Measurements from ENCODE around the gene ZMIZ1.

The ZMIZ1 gene

DNA sequence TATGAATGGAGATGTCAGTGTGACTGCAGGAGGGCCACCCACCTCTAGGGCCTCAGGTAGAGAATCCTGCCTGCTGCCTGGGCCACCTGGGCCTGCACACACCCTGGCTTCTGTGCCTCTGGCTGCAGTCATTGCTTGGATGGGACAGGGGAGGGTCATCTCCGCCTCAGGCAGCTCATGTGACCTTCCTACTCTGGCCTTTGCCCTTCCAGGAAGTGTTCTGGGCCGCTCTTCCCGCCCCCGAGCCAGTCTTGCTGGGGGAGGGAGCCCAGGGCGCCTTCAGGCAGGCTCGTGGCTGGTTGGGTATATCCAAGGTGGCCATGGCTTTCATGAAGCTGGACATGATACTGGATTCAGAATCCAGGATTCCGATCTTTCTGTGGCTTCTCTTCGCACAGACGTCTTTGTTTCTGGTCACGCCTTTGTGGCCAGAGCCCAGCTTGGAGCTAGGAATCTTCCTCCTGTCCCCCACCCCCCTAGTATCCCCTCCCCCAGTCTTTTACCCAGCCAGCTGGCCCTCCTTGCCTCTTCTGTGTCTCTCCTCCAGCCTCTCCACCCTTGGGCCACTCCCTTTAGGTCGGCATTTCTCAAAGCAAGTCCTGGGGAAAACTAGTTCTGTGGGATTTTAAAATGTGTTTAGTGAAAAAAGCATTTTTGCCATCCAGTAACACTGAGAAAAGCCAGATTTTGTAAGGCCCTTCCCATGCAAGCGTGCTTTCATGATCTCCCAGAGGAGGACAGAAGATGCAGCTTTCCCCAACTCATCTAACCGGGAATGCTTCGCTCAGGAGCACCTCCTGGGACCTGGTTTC is 119.6 kb downstream of the ZMIZ1 start:
- DNase-seq (ENCODE audit: low spot score) = no peak

DNA sequence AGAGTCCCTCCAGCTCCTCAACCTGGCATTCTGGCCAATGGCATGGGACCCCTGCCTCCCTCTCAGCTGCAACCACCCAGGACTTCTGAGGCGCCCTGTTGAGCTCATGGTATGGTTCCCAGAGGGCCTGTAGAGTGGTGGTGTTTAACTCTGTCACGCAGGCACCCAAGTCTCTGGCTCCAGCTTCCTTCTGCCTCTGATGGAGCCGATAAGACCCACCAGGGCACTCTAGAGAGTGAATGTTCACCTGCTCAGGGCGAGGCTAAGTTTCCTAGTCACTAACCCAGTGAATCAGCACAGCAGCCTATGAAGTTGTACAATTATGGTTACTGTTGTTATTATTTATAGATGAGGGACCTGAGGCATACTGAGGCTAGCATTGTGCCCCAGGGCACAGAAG is 120.4 kb downstream of the ZMIZ1 start:
- DNase-seq (ENCODE audit: low spot score) = no peak

DNA sequence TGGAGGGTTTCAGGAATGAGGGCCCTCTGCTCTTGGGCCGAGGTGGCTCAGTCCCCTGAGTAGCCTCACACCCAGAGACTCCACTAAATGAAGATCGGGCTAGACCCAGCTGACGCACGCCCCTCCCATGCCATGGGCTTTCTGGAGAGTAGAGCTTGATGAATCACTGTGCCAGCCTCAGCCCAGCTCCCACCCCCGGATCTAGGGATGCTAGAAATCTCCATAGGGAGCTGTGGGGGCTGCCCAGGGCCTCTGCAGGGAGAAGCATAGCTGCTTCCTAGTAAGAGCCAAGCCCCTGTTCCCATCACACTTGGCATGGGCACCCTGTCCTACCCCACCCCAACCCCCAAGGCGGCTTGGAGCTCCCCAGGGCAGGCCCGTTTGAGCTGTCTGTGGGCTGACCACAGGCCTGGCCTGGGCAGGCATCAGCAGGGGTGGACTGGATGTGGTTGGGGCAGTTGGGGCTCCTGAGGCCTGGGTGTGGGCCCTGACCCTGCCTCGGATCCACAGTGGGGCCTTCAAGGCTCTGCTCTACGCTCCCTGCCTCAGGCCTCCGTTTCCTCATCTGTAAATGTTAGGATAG is 121.2 kb downstream of the ZMIZ1 start:
- no peak for DNase-seq (ENCODE audit: low spot score)

DNA sequence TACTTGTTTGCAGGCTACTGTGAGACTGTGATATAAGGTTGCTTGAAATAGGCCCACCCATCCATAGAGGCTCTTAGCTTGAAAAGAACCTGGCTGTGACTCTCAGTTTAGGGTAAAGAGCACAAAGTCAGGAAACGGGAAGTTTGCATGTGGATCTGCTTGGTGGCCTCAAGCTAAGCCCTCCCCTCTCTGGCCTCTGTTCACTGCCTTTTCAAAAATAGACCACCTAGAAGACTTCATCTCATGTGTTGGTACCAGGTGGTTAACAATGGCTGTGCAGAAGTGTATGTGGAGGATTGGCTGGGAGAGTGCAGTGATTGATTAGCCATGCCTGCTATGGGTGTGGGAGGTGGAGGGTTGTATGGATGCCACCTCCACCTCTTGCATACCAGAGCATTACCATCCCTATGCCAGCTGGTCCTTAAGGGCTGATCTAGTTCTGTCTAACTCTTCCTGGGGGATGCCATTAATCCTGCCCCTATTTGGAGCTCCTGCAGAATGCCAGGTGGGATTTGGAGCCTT is 122.0 kb downstream of the ZMIZ1 start:
- no peak for DNase-seq (ENCODE audit: low spot score)

DNA sequence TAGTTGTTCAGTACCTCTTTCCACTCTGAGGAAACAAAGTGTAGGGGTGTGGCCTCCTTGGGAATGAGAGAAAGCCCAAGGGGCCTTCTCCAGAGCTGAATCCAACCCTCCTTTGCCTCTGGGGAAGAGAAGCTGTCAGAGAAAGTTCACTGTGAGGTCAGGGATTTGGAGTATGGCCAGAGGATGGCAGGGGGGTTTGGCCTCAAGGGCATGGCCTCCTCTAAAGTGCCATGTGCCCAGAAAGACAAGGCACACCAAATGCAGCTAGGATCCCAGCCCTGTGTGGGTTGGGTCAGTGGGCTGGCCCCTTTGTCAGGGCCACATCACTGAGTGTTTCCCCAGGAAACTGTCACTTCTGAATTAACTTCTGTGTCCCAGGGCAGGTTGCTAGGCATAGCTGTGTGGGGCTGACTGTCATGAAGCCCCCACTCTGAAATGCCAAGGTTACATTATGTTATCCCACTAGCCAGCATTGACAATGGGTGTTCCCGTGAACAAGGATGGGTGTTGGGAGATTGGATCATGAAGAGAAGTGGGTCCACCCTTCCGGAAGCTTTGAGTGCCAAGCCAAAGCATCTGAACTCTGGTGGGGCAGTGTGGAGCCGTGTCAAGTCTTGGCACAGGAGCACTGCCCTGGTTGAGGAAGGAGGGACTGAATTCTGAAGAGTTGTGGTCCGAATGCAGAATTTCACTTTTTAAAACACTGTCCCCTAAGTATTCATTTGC is 123.3 kb downstream of the ZMIZ1 start:
- DNase-seq (ENCODE audit: low spot score) = no peak

DNA sequence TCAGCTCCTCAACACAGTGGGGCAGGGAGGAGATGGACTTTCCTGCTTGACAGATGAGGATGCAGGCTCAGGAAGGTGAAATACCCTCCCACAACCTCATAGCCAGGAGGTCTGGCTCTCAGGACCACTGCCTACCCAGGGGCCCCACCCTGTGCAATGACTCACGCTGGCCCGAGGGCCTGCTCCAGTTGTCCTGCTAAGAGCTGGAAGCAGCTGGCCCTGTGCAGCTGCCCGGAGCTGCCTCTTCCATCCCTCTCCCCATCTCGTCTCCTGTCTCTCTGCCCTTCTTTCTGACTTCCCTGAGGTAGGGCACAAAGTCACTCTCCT is 123.9 kb downstream of the ZMIZ1 start:
- no peak for DNase-seq (ENCODE audit: low spot score)

DNA sequence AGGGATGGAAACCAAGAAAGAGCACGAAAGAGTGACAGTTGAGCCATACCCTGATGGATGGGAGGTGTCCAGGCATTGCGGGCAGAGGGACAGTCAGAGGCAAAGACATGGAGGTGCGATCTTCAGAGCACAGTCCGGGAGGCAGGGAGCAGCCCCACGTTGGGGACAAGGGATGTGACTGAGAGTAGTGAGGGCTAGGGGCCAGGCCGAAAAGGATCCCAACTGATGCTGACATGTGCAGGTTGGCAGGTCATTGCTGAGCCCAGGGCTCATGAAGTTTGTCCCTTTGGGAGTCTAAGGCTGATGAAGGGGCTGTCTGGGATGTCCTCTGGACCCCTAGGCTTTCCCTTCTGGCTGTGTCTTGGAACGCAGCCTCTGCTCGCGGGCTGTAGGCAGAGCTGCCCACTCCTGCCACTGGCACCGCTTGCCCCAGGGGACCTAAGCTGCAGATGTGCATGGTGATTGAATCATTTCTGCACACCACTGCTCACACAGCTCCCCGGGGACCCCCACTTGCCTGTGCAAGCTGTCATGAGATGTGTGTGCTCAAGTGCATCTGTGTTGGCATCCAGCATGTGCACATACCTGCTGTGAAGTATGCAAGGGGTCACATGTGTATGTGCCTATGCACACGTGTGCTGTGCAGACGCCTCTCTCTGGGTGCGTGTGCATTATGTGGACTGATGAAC is 125.1 kb downstream of the ZMIZ1 start:
- DNase-seq (ENCODE audit: low spot score) = no peak

DNA sequence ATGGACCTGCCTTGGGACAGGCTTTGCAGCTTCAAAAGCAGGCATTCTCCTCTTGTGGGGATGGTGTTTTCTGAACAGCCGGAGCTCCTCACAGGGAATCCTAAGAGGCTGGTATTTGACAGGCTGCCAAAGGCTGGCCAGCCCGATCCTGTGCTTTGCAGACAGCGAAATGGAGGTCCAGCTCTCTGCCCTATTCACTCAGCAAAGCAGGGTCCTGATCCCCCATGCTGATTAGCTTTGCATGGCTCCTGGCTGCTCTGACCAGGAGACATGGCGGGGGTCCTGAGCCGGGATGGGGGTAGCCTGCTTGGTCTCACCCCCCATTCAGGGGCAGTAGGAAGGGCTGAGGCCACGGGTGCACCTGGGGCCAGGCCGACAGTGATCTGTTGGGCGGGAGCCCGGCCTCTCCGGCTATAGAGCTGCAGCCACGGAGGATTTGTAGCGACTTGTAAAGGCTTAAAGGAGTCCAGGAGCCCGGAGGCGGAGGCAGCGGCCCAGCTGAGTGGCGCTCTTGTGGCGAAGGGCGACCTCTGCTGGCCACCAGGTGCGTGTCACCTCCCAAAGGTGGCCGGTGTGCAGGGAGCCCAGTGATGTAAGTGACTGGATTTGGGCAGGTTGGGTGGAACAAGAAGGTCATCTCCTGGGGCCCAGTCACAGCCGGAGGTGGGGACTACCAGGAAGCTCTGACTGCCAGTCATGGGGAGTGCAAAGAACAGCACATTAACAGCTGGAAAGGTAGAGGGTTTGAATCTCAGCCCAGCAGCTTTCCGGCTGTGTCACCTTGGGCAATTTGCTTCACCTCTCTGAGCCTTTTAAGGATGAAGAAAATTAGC is 126.5 kb downstream of the ZMIZ1 start:
- peak; percentile 76 for DNase-seq (ENCODE audit: low spot score)

DNA sequence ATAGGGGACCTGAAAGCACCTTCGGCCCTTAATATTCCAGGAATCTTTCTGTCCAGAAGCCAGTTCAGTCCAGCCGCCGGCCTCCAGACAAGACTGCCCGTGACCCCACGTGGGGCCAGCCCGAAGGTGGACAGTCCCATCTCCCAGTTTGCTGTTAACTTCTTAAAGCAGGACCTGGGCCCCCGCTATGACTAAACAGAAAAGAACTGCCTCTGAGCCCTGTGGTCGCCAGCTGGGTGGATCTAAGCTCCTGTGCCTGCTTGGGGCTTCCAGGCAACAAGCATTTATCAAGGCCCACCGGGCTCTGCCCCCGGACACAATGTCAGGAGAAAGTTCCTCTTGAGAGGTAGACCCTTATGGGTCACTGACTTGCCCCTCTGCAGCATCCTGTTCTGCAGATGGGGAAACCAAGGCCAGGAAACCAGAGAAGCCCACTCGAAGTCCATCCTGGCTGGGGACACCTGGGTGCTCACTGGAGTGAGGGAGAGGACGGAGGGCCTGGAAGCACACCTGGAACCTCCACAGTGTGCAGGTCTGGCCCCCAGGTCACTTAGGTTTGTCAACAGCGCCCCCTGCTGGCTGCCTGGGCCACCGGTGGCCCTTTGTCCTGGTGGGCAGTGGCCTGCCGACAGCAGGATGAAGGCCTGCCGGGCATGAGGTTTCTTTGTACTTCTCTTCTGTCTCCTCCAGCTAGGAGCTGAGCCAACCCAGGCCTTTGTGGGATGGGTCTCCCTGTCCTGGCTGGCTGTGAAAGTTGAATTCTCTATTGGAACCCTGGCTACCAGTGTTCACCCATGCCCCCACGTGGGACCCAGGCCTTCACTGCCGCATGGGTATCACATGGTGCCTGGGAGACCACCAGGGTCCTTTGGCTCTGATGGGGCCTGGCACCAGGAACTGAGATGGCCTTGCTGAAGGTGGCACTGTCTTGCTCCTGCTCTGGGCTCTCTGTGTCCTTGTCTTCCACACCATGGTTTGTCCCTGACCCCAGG is 128.0 kb downstream of the ZMIZ1 start:
- DNase-seq (ENCODE audit: low spot score) = peak; percentile 60

DNA sequence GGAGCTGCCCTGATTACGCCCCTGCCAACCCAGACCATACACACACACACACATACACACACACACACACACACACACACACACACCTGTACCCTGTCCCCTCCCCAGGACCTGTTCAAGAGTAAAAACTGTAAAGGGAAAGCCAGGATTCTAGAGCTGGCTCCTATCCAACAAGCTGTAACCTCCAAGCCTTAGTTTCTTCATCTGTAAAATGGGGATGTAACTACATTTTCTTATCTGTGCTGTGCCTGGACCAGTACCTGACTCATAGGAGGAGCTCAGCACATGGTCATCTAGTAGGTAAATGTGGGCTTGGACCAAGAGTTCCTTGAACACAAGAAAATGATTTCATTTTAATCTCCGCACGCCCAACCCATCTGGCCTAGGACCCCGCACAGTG is 128.8 kb downstream of the ZMIZ1 start:
- no peak for DNase-seq (ENCODE audit: low spot score)

DNA sequence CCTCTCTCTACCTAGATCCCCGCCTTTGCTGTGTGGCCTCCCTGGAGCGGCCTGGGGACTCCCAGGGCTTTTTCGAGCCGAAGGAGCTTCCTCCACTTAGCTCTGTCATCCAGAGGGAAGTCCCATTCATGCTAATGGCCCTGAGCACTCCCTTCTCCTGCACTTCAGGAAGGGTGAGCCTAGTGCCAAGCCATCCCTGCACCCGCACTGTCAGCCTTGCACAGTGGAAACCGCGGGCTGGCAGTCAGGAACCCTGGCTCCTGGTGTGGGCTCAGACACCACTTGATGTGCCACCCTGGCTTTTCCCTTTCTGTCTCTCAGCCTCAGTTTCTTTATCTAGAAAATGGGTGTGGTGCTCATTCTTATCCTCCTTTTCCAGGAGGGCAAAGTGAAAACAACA is 131.6 kb downstream of the ZMIZ1 start:
- no peak for DNase-seq (ENCODE audit: low spot score)

DNA sequence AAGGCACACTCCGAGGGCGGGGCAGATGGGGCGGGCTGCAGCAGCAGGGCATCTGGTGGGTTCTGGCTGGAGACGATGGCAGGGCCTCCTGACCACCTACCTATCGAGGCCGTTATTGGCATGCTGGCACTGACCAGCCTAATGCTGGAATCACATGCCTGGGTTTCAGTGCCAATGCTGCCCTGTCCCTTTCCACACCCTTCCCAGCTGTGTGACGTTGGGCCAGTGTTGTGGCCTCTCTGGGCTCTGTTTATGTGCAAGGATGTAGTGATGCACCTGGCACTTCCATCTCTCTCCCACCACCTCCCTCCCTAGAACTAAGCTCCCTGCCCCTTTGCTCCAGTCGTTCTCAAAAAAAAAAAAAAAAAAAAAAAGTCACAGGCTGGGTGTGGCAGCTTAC is 132.9 kb downstream of the ZMIZ1 start:
- DNase-seq (ENCODE audit: low spot score) = no peak

DNA sequence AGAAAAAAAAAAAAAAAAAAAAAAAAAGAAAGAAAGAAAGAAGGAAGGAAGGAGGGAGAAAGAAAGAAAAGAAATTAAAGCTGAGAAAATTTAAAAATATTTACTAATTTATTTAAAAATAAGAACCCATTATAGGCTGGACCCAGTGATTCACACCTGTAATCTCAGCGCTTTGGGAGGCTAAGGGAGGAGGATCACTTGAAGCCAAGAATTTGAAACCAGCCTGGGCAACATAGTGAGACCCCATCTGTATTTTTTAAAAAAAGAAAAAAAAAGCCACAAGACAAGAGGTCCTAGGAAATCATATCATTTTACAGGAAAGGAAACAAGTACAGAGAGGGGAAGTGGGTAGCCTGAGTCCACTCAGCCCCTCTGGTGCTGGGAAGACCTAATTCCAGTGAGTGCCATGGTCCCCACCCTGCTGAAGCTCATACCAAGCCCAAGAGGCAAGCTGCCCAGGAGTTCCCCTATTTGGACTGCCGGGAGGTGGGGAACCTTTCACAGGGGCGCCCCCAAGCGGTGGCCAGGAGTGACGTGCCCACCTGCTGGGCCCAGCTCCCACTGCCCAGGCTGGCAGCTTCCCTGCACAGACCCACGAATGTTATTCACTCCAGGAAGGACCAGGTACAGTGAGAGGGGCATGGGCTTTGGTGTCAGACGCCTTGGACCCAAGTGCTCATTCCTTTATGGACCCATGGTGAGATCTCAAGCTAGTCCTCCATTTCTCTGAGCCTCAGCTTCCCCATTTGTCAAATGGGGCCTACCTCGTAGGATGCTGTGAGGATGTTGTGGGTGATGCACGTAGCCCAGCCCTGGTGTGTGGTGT is 133.6 kb downstream of the ZMIZ1 start:
- peak; percentile 12 for DNase-seq (ENCODE audit: low spot score)

DNA sequence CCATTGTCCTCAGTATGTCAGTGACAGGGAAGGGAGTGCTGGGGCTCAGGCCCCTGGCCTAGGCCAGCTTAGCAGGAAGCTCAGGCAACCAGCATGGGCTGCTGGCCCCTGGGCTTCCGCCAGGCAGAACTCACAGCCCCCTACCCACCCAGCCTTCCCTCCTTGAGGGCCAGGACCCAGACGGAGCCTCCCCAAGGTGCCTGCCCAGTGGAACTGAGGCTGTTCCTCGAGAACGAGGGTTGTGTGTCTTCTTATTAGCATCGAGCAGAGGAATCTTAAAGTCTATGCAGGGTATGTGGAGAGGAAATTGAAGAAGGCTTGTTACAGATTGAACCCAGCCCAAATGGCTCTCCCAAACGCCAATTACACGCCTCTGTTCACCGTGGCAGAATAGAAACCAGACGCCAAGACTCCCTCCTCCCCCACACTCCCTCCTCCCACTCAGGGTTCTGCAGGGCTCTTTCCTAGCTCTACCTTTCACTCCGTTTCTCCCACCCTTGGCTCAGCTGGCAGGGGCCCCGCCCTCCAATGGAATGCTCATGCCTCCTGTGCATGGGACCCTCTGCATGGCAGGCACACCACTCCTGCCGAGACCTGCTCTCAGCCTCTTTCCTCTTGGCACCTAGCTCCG is 134.4 kb downstream of the ZMIZ1 start:
- DNase-seq (ENCODE audit: low spot score) = no peak

DNA sequence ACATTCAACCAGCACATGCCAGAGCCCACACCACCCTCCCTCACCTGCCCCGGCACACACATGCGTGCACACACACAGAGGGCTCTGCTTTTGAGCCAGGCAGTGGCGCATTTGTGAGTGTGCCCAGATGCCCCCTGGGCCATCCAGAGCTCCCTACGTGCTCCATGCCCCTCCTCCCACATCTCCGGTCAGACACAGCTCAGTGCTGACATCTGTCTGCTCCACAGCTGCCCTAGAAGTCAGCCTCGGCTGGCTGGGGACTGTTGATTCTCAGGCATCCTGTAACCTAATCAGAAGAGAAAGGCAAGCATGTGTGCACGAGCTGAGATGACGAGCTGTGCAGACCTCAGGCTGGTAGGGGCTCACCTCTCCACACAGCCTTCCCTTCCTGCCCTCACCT is 135.1 kb downstream of the ZMIZ1 start:
- no peak for DNase-seq (ENCODE audit: low spot score)

DNA sequence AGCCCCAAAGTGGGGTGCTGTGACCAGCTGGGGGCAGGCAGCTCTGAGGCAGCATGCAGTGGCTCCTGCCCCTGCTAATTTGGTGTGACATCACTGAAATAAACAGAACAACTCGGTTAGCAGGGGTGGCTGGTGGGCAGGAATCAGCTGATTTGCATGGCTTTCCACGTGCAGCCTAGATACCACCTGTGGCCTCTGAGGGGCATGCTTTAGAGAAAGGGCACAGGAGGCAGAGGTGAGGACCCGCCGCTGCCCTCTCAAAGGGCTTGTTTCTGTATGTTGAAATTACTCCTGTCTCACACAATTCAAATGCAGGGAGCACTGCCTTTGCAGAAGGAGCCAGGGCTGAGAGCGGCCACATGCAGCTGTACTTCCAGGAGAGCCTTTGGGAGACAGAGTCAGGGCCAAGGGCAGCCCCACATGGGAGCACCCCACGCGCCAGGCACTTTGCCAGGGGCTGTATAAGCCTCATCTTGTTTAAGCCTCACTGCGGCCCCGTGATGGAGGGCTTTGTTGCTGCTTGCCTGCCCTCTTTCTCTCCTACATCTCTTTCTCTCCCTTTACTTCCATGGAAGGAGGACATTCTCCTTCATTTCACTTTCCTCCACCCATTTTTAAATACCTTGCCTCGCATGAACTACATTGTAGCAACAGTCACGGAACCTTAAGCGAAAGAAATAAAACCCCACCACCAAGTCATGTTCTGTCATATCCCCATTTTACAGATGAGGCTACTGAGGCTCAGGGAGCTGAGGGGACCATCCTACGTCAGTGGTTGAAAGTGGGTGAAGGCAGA is 137.7 kb downstream of the ZMIZ1 start:
- DNase-seq (ENCODE audit: low spot score) = no peak

DNA sequence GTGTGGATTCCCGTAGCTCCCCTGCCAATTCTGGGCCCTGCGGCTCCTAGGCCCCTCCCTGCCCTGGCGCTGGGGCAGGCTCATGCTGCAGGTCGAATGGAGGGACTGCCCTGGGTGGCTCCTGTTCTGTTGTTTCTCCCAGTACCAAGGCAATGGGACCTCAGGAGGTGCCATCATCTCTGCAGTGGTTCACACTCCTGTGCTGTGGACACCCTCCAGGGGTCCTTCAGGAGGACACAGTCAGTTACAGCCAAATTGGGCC is 138.3 kb downstream of the ZMIZ1 start:
- no peak for DNase-seq (ENCODE audit: low spot score)

DNA sequence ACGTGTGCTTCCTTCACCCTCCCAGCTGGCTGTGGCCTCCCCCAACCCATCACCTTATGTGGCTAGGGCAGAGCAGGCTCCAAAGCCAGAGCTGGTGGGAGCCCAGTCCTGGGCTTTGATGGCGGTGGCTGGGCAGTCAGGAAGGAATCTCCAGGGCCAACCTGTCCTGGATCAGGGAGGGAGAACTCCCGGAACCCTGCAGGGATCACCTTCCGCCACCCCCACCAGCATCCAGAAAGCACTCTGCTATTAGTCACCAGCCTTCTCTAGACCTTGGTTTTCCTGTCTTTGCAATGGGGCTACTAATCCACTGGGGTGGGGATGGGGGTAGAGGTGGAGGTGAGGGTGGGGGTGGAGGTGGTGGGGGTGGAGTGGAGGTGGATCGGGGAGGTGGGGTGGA is 139.0 kb downstream of the ZMIZ1 start:
- DNase-seq (ENCODE audit: low spot score) = no peak
